HEK293T (cell line): ENCODE measurements around the gene KIF16B.

Source experiments
- ARNT ChIP-seq: fragments of 450-650 bp; IDR thresholded peaks from 2 replicates; pipeline ENCODE4 v1.6.1; 2017; ENCODE audit warnings: mild to moderate bottlenecking
- FOXA1 ChIP-seq: fragments of 450-650 bp; IDR thresholded peaks from 2 replicates; pipeline ENCODE4 v1.6.1; 2016; ENCODE audit warnings: mild to moderate bottlenecking
- FOXK2 ChIP-seq: fragments of 450-650 bp; IDR thresholded peaks from 2 replicates; pipeline ENCODE4 v1.6.1; 2016; ENCODE audit warnings: mild to moderate bottlenecking
- FOXM1 ChIP-seq: fragments of 450-650 bp; IDR thresholded peaks from 2 replicates; pipeline ENCODE4 v1.6.1; 2017; ENCODE audit warnings: mild to moderate bottlenecking, borderline replicate concordance
- HDGF ChIP-seq: fragments of 450-650 bp; IDR thresholded peaks from 2 replicates; pipeline ENCODE4 v1.6.1; 2017; ENCODE audit warnings: antibody characterized with exemption, borderline replicate concordance
- L3MBTL2 ChIP-seq: fragments of 450-650 bp; conservative IDR thresholded peaks from 2 replicates; pipeline ENCODE4 v1.6.1; 2016; ENCODE audit warnings: mild to moderate bottlenecking
- LEF1 ChIP-seq: fragments of 450-650 bp; IDR thresholded peaks from 2 replicates; pipeline ENCODE4 v1.6.1; 2017; ENCODE audit warnings: mild to moderate bottlenecking, borderline replicate concordance
- SUZ12 ChIP-seq: fragments of 450-650 bp; IDR thresholded peaks from 2 replicates; pipeline ENCODE4 v1.6.1; 2016; ENCODE audit warnings: mild to moderate bottlenecking
- TARDBP ChIP-seq: fragments of 450-650 bp; IDR thresholded peaks from 2 replicates; pipeline ENCODE4 v1.6.1; 2016
- TF ChIP-seq, protein P1 (sequence below): fragments of 450-650 bp; IDR thresholded peaks from 2 replicates; pipeline ENCODE4 v1.6.1; 2016

DNA sequence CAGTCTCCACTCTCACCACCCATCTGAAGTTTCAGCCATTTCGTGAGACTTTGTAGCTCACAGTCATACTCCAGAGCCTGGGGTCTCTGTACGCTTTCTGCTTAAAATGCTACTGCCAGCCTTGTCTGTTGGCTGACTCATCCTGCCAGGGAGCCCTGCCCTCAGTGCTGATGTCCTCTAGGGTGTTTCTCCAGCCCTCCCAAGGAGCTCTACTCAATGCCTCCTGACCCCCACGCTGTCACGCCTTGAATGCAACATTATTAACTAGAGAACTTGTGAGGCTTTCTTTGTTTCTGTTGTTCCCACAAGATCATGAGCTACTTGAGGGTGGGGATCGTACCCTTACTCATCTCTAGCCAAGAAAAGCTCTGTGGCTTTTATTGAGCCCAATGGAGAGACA, 20.1 kb downstream of the KIF16B start:
- TF ChIP-seq L3MBTL2 (no peak), SUZ12 (no peak), LEF1 (no peak), ARNT (no peak), FOXM1 (no peak), HDGF (no peak), FOXA1 (no peak), FOXK2 (no peak), TARDBP (no peak)
- TF ChIP-seq, protein P1, sequence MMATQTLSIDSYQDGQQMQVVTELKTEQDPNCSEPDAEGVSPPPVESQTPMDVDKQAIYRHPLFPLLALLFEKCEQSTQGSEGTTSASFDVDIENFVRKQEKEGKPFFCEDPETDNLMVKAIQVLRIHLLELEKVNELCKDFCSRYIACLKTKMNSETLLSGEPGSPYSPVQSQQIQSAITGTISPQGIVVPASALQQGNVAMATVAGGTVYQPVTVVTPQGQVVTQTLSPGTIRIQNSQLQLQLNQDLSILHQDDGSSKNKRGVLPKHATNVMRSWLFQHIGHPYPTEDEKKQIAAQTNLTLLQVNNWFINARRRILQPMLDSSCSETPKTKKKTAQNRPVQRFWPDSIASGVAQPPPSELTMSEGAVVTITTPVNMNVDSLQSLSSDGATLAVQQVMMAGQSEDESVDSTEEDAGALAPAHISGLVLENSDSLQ: no peak
